Measurements from ENCODE around the gene SCAANT1.

Gene SCAANT1

GRCh38 chr3:63872135-63872924, 39.9 kb downstream of the SCAANT1 start:
- peak; percentile 98 for ATAC-seq
- TF ChIP-seq TOX (CRISPR knock-in tag; IDR thresholded peaks at IDR 0.05; ENCODE audit: borderline replicate concordance): 0 out of 2 replicates have a peak, but pooled peaks have one; percentile 15
- TF ChIP-seq, protein P1, sequence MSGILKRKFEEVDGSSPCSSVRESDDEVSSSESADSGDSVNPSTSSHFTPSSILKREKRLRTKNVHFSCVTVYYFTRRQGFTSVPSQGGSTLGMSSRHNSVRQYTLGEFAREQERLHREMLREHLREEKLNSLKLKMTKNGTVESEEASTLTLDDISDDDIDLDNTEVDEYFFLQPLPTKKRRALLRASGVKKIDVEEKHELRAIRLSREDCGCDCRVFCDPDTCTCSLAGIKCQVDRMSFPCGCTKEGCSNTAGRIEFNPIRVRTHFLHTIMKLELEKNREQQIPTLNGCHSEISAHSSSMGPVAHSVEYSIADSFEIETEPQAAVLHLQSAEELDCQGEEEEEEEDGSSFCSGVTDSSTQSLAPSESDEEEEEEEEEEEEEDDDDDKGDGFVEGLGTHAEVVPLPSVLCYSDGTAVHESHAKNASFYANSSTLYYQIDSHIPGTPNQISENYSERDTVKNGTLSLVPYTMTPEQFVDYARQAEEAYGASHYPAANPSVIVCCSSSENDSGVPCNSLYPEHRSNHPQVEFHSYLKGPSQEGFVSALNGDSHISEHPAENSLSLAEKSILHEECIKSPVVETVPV (CRISPR knock-in tag; IDR thresholded peaks at IDR 0.05): no peak
- TF ChIP-seq, protein P2, sequence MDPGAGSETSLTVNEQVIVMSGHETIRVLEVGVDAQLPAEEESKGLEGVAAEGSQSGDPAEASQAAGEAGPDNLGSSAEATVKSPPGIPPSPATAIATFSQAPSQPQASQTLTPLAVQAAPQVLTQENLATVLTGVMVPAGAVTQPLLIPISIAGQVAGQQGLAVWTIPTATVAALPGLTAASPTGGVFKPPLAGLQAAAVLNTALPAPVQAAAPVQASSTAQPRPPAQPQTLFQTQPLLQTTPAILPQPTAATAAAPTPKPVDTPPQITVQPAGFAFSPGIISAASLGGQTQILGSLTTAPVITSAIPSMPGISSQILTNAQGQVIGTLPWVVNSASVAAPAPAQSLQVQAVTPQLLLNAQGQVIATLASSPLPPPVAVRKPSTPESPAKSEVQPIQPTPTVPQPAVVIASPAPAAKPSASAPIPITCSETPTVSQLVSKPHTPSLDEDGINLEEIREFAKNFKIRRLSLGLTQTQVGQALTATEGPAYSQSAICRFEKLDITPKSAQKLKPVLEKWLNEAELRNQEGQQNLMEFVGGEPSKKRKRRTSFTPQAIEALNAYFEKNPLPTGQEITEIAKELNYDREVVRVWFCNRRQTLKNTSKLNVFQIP (CRISPR knock-in tag; IDR thresholded peaks at IDR 0.05; ENCODE audit: borderline replicate concordance, low read depth): no peak

GRCh38 chr3:63870615-63871005, 41.6 kb downstream of the SCAANT1 start:
- no peak for TF ChIP-seq SNAI2 (CRISPR knock-in tag; IDR thresholded peaks at IDR 0.05)
- TF ChIP-seq TOX (CRISPR knock-in tag; IDR thresholded peaks at IDR 0.05; ENCODE audit: borderline replicate concordance): no peak
- TF ChIP-seq, protein P1 (CRISPR knock-in tag; IDR thresholded peaks at IDR 0.05): no peak
- no peak for TF ChIP-seq BACH2 (CRISPR knock-in tag; IDR thresholded peaks at IDR 0.05; ENCODE audit: borderline replicate concordance)
- no peak for TF ChIP-seq CSDC2 (CRISPR knock-in tag; IDR thresholded peaks at IDR 0.05)
- TF ChIP-seq, protein P2 (CRISPR knock-in tag; IDR thresholded peaks at IDR 0.05; ENCODE audit: borderline replicate concordance, low read depth): no peak
- TF ChIP-seq ZFP3 (CRISPR knock-in tag; IDR thresholded peaks at IDR 0.05): no peak
- no peak for TF ChIP-seq ZNF565 (CRISPR knock-in tag; conservative IDR thresholded peaks at IDR 0.05; ENCODE audit: low read depth)
- TF ChIP-seq TSHZ2 (CRISPR knock-in tag; IDR thresholded peaks at IDR 0.05): no peak
- TF ChIP-seq ARNTL (CRISPR knock-in tag; IDR thresholded peaks at IDR 0.05; ENCODE audit: borderline replicate concordance, low read depth): no peak
- TF ChIP-seq TCF4 (CRISPR knock-in tag; IDR thresholded peaks at IDR 0.05; ENCODE audit: borderline replicate concordance): no peak
- ATAC-seq: no peak

GRCh38 chr3:63869940-63870614, 42.1 kb downstream of the SCAANT1 start:
- no peak for TF ChIP-seq ZC3H10 (CRISPR knock-in tag; IDR thresholded peaks at IDR 0.05)
- TF ChIP-seq PPARA (CRISPR knock-in tag; IDR thresholded peaks at IDR 0.05; ENCODE audit: borderline replicate concordance): no peak
- TF ChIP-seq CSDC2 (CRISPR knock-in tag; IDR thresholded peaks at IDR 0.05): no peak
- TF ChIP-seq OSR1 (CRISPR knock-in tag; IDR thresholded peaks at IDR 0.05): no peak
- no peak for TF ChIP-seq ZNF8 (CRISPR knock-in tag; IDR thresholded peaks at IDR 0.05)
- TF ChIP-seq ZNF70 (CRISPR knock-in tag; IDR thresholded peaks at IDR 0.05): no peak
- no peak for TF ChIP-seq BACH2 (CRISPR knock-in tag; IDR thresholded peaks at IDR 0.05; ENCODE audit: borderline replicate concordance)
- no peak for TF ChIP-seq GLIS3 (CRISPR knock-in tag; IDR thresholded peaks at IDR 0.05)
- TF ChIP-seq TSHZ2 (CRISPR knock-in tag; IDR thresholded peaks at IDR 0.05): no peak
- TF ChIP-seq, protein P3, sequence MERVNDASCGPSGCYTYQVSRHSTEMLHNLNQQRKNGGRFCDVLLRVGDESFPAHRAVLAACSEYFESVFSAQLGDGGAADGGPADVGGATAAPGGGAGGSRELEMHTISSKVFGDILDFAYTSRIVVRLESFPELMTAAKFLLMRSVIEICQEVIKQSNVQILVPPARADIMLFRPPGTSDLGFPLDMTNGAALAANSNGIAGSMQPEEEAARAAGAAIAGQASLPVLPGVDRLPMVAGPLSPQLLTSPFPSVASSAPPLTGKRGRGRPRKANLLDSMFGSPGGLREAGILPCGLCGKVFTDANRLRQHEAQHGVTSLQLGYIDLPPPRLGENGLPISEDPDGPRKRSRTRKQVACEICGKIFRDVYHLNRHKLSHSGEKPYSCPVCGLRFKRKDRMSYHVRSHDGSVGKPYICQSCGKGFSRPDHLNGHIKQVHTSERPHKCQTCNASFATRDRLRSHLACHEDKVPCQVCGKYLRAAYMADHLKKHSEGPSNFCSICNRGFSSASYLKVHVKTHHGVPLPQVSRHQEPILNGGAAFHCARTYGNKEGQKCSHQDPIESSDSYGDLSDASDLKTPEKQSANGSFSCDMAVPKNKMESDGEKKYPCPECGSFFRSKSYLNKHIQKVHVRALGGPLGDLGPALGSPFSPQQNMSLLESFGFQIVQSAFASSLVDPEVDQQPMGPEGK (CRISPR knock-in tag; IDR thresholded peaks at IDR 0.05; ENCODE audit: borderline replicate concordance): no peak
- TF ChIP-seq ZFP30 (CRISPR knock-in tag; IDR thresholded peaks at IDR 0.05): no peak
- no peak for TF ChIP-seq ZFP3 (CRISPR knock-in tag; IDR thresholded peaks at IDR 0.05)
- no peak for TF ChIP-seq ESRRG (CRISPR knock-in tag; IDR thresholded peaks at IDR 0.05)
- no peak for ATAC-seq
